GM23338 (cell line): Measurements from ENCODE around the gene ENTPD6.

Source experiments
- CTCF ChIP-seq, 2 experiments: fragments of 200-600 bp in 1 of 2; sonication (generic) in 1 of 2; conservative IDR thresholded peaks; 2 replicates each; pipeline versions ENCODE4 v1.5.1 to v1.6.1; 2016 to 2017; ENCODE audit warnings: antibody characterized with exemption in 2 of 2, low read depth in 2 of 2, mild to moderate bottlenecking in 2 of 2, moderate library complexity in 1 of 2
- EZH2 ChIP-seq: fragments of 200-600 bp; sonication (generic); IDR thresholded peaks from one replicate; pipeline ENCODE4 v1.8.0; 2017; ENCODE audit warnings: antibody characterized with exemption, mild to moderate bottlenecking, low read depth; ENCODE audit not compliant: unreplicated experiment
- EZH2phosphoT487 ChIP-seq: fragments of 200-600 bp; sonication (generic); IDR thresholded peaks from one replicate; pipeline ENCODE4 v1.8.1; 2018; ENCODE audit warnings: antibody characterized with exemption; ENCODE audit not compliant: unreplicated experiment
- JUNB ChIP-seq: IDR thresholded peaks from one replicate; pipeline ENCODE4 v1.6.1; 2016; ENCODE audit warnings: antibody characterized with exemption; ENCODE audit not compliant: unreplicated experiment
- POLR2AphosphoS5 ChIP-seq: IDR thresholded peaks from 2 replicates; pipeline ENCODE4 v1.6.1; 2016; ENCODE audit warnings: antibody characterized with exemption, low read depth

DNA sequence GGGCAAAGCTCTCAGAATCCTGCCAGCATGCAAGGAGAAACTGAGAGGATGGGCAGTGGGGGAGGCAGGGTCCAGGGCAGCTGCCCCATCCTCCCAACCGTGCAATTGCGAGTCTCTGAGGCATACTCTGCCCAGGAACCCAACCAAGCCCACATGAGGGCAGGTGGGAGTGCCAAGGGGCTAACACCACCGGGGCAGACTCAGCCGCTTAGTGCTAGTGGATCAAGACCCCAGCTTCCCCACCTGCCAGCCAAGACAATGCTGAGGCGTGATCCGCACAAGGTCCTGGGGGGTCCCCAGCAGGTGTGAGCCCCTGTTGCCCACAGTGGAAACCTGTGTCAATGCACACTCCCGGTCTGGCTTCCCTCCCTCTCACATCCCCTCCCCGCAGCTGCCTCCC, 48.5 kb upstream of the ENTPD6 start:
- TF ChIP-seq CTCF (conservative IDR thresholded peaks at IDR 0.05; ENCODE audit: low read depth in 2 of 2): no peak
- no peak for TF ChIP-seq POLR2AphosphoS5
- TF ChIP-seq EZH2phosphoT487: no peak
- TF ChIP-seq EZH2: no peak
- no peak for TF ChIP-seq JUNB
